SK-MEL-5 (cell line): ENCODE results near the gene AIP. TPM values are rescaled to one million over a fixed set of nuclear protein-coding genes. Genes with fewer than 3 reads are reported as not detected.
"Not testable (repeated sequence)": the region's sequence is repeated elsewhere in the genome, so short reads cannot be mapped to it uniquely, and the experiment has no call there.

Experiments used
- DNase-seq: peaks from one replicate; pipeline ENCODE4 v3.0.0-alpha.2; 2016; ENCODE audit warnings: low read depth, low spot score
- in situ Hi-C: cut with HindIII; loops from 2 replicates; pipeline ENCODE4 v1.10.0; 2016; ENCODE audit warnings: low sequenced_read_pairs, high pct_unique_total_duplicates, low pct_unique_long_range_greater_than_20kb
- total RNA-seq: library from RNA; depleted of rRNA; stranded (reverse); fragments of >200 nt; shearing (Covaris generic); gene quantifications from 2 replicates; pipeline ENCODE4 v1.2.3, GENCODE V29; 2014

The AIP gene
- total RNA-seq, 1 experiment from 2014 or later = 42.5 TPM

GRCh38 chr11:67485873-67486361 is 3.1 kb downstream of the AIP start:
- DNase-seq, in situ Hi-C loops: not testable (repeated sequence)

GRCh38 chr11:67486481-67487195 is 3.8 kb downstream of the AIP start:
- in situ Hi-C loops = no loop called here
- no peak for DNase-seq

GRCh38 chr11:67489203-67489884 is 6.5 kb downstream of the AIP start:
- in situ Hi-C loops = no loop called here
- no peak for DNase-seq

GRCh38 chr11:67489885-67490726 is 7.3 kb downstream of the AIP start:
- in situ Hi-C loops = no loop called here
- no peak for DNase-seq

GRCh38 chr11:67490727-67491065 is 7.9 kb downstream of the AIP start:
- in situ Hi-C loops = no loop called here
- no peak for DNase-seq

GRCh38 chr11:67491276-67492068 is 8.6 kb downstream of the AIP start:
- in situ Hi-C loops = no loop called here
- DNase-seq = no peak

- DNase-seq = no peak
- in situ Hi-C loops = no loop called here
These were observed 9.4 kb downstream of the AIP start for GRCh38 chr11:67492069-67492727.

GRCh38 chr11:67492801-67493547 is 10.1 kb downstream of the AIP start:
- no peak for DNase-seq
- in situ Hi-C loops = no loop called here

GRCh38 chr11:67493548-67494370 is 10.9 kb downstream of the AIP start:
- in situ Hi-C loops = no loop called here
- no peak for DNase-seq

- in situ Hi-C loops = no loop called here
- DNase-seq = no peak
These were observed 11.8 kb downstream of the AIP start for GRCh38 chr11:67494371-67495233.

- in situ Hi-C loops = no loop called here
- DNase-seq = no peak
These were observed 12.6 kb downstream of the AIP start for GRCh38 chr11:67495234-67496005.

GRCh38 chr11:67496113-67496512 is 13.3 kb downstream of the AIP start:
- DNase-seq = no peak
- in situ Hi-C loops = no loop called here

- no peak for DNase-seq
- in situ Hi-C loops = no loop called here
These were observed 14.9 kb downstream of the AIP start for GRCh38 chr11:67497656-67498291.

GRCh38 chr11:67498544-67498972 is 15.7 kb downstream of the AIP start:
- in situ Hi-C loops = no loop called here
- DNase-seq = no peak
